Measurements from ENCODE around the gene TSHZ1. TPM values are rescaled to one million over a fixed set of nuclear protein-coding genes. Genes with fewer than 3 reads are reported as not detected.
A peak's percentile ranks its signal among the peaks of the same experiment; 100 is the strongest.

The TSHZ1 gene
- total RNA-seq, 4 donors from 2014 or later: 22.3 to 41.7 (median 33.8) TPM

GRCh38 chr18:75216212-75216910, 5.8 kb downstream of the TSHZ1 start:
- ATAC-seq: no peak
- Histone ChIP-seq H3K27me3 (no peaks in the 10 kb centered on the region), H3K36me3 (no peaks in the 10 kb centered on the region), H3K27ac (peak overlapping the region in 3 of 4 donors; percentile 27 to 92 (median 44)), H3K4me3 (no peak overlapping the region), H3K4me1 (peaks cover under 1 to 91% (median 6%) of the 10 kb centered on the region in 3 donors), H3K9me3 (no peaks in the 10 kb centered on the region)
- no peak for TF ChIP-seq EP300 (IDR thresholded peaks at IDR 0.05)
- no peak for TF ChIP-seq POLR2AphosphoS5 (IDR thresholded peaks at IDR 0.05)
- no peak for TF ChIP-seq CTCF (IDR thresholded peaks at IDR 0.05)
- TF ChIP-seq POLR2A (IDR thresholded peaks at IDR 0.05): no peak
- WGBS, 2 donors (ENCODE audit: low coverage in 1 of 2): 63 to 76% methylated on average over 4 to 7 of the region's 7 CpGs

- Histone ChIP-seq H3K4me1 (peaks cover 7 to 98% (median 10%) of the 10 kb centered on the region in 3 donors), H3K36me3 (no peaks in the 10 kb centered on the region), H3K27ac (peak overlapping the region in 3 of 4 donors; percentile 27 to 44 (median 43)), H3K9me3 (no peaks in the 10 kb centered on the region), H3K4me3 (no peak overlapping the region), H3K27me3 (no peaks in the 10 kb centered on the region)
- TF ChIP-seq POLR2A (IDR thresholded peaks at IDR 0.05): no peak
- TF ChIP-seq CTCF (IDR thresholded peaks at IDR 0.05): no peak
- TF ChIP-seq EP300 (IDR thresholded peaks at IDR 0.05): no peak
- no peak for TF ChIP-seq POLR2AphosphoS5 (IDR thresholded peaks at IDR 0.05)
- no peak for ATAC-seq
- WGBS, 2 donors (ENCODE audit: low coverage in 1 of 2): 87 to 97% methylated on average over 7 to 10 of the region's 10 CpGs
Measured at GRCh38 chr18:75216911-75217689, 6.5 kb downstream of the TSHZ1 start.

- Histone ChIP-seq H3K36me3 (no peaks in the 10 kb centered on the region), H3K9me3 (no peaks in the 10 kb centered on the region), H3K4me3 (no peak overlapping the region), H3K4me1 (peaks cover 10 to 98% (median 13%) of the 10 kb centered on the region in 3 donors), H3K27me3 (no peaks in the 10 kb centered on the region), H3K27ac (peak overlapping the region in 3 of 4 donors; percentile 25 to 46 (median 38))
- no peak for ATAC-seq
- TF ChIP-seq POLR2A (IDR thresholded peaks at IDR 0.05) (no peak), POLR2AphosphoS5 (IDR thresholded peaks at IDR 0.05) (no peak), CTCF (IDR thresholded peaks at IDR 0.05) (no peak), EP300 (IDR thresholded peaks at IDR 0.05) (no peak)
- WGBS, 2 donors (ENCODE audit: low coverage in 1 of 2): 63 to 92% methylated on average over 4 to 12 of the region's 12 CpGs
Measured at GRCh38 chr18:75218065-75218923, 7.7 kb downstream of the TSHZ1 start.

GRCh38 chr18:75219745-75220375, 9.3 kb downstream of the TSHZ1 start:
- H3K27me3 ChIP-seq: no peaks in the 10 kb centered on the region
- H3K9me3 ChIP-seq: no peaks in the 10 kb centered on the region
- TF ChIP-seq EP300 (IDR thresholded peaks at IDR 0.05) (no peak), POLR2A (IDR thresholded peaks at IDR 0.05) (no peak), POLR2AphosphoS5 (IDR thresholded peaks at IDR 0.05) (no peak), CTCF (IDR thresholded peaks at IDR 0.05) (no peak)
- H3K36me3 ChIP-seq: no peaks in the 10 kb centered on the region
- no peak for ATAC-seq
- WGBS, 2 donors (ENCODE audit: low coverage in 1 of 2): 62 to 70% methylated on average over 7 to 11 of the region's 11 CpGs
- peaks cover 10 to 98% (median 18%) of the 10 kb centered on the region in 3 donors for H3K4me1 ChIP-seq
- no peak overlapping the region for H3K4me3 ChIP-seq
- peak overlapping the region in 3 of 4 donors; percentile 22 to 66 (median 63) for H3K27ac ChIP-seq

Data from gastroesophageal sphincter (tissue), 4 donors.